GM23338 (cell line): ENCODE results near the gene FCHSD2. TPM values are rescaled to one million over a fixed set of nuclear protein-coding genes. Genes with fewer than 3 reads are reported as not detected.

ENCODE experiments used
- ATAC-seq: fragments of 200-7000 bp; cut with Tn5 transposase; 3 replicates; pipeline ENCODE4 v1.9.1; 2020
- DNase-seq: peaks from one replicate; pipeline ENCODE4 v3.0.0-alpha.2; 2015; ENCODE audit warnings: low spot score
- H2AFZ ChIP-seq: fragments of 200-600 bp; sonication (generic); 2 replicates; pipeline ENCODE4 v1.8.0; 2016; ENCODE audit warnings: antibody characterized with exemption, mild to moderate bottlenecking, moderate library complexity
- H3F3A ChIP-seq: fragments of 200-600 bp; sonication (generic); replicated peaks from 2 replicates; pipeline ENCODE4 v1.8.0; 2017; ENCODE audit warnings: antibody characterized with exemption, mixed run types, low read depth
- H3K27ac ChIP-seq: fragments of 200-600 bp; sonication (generic); 2 replicates; pipeline ENCODE4 v1.6.1; 2016; ENCODE audit warnings: low read depth
- H3K27me3 ChIP-seq: fragments of 200-600 bp; sonication (generic); 2 replicates; pipeline ENCODE4 v1.8.0; 2016; ENCODE audit warnings: mild to moderate bottlenecking, mixed run types, moderate library complexity; ENCODE audit not compliant: insufficient read depth
- H3K36me3 ChIP-seq: fragments of 200-600 bp; sonication (generic); 2 replicates; pipeline ENCODE4 v1.8.0; 2016; ENCODE audit warnings: mild to moderate bottlenecking; ENCODE audit not compliant: insufficient read depth
- H3K4me1 ChIP-seq: fragments of 200-600 bp; sonication (generic); 2 replicates; pipeline ENCODE4 v1.8.0; 2016; ENCODE audit warnings: mild to moderate bottlenecking, moderate library complexity; ENCODE audit not compliant: insufficient read depth
- H3K4me2 ChIP-seq: fragments of 200-600 bp; sonication (generic); 2 replicates; pipeline ENCODE4 v1.7.1; 2017; ENCODE audit warnings: mixed run types
- H3K4me3 ChIP-seq: fragments of 200-600 bp; sonication (generic); 2 replicates; pipeline ENCODE4 v1.6.1; 2016; ENCODE audit warnings: mixed run types
- H3K79me2 ChIP-seq: fragments of 200-600 bp; sonication (generic); replicated peaks from 2 replicates; pipeline ENCODE4 v1.8.0; 2017; ENCODE audit warnings: mild to moderate bottlenecking; ENCODE audit not compliant: insufficient read depth
- H3K9me2 ChIP-seq: fragments of 200-600 bp; sonication (generic); 2 replicates; pipeline ENCODE4 v1.8.0; 2017; ENCODE audit not compliant: insufficient read depth
- H4K20me1 ChIP-seq: fragments of 200-600 bp; sonication (generic); replicated peaks from 2 replicates; pipeline ENCODE4 v1.8.0; 2017; ENCODE audit warnings: mild to moderate bottlenecking; ENCODE audit not compliant: insufficient read depth
- H3K27ac Mint-ChIP-seq: 2 replicates; pipeline ENCODE4 v1.8.0; 2020; ENCODE audit warnings: inconsistent platforms, mild to moderate bottlenecking, moderate library complexity, mixed read lengths
- H3K27me3 Mint-ChIP-seq: 3 replicates; pipeline ENCODE4 v1.8.0; 2022; ENCODE audit warnings: low read depth, mild to moderate bottlenecking, moderate library complexity, mixed read lengths, inconsistent platforms; ENCODE audit not compliant: insufficient read depth, poor library complexity
- H3K36me3 Mint-ChIP-seq: 3 replicates; pipeline ENCODE4 v1.8.0; 2021; ENCODE audit warnings: low read depth, mild to moderate bottlenecking, inconsistent platforms, moderate library complexity, mixed read lengths
- H3K4me1 Mint-ChIP-seq: 3 replicates; pipeline ENCODE4 v1.8.0; 2020; ENCODE audit warnings: mild to moderate bottlenecking, inconsistent platforms, mixed read lengths
- H3K4me3 Mint-ChIP-seq: 3 replicates; pipeline ENCODE4 v1.8.0; 2021; ENCODE audit warnings: moderate library complexity, mild to moderate bottlenecking, inconsistent platforms, mixed read lengths
- H3K9me3 Mint-ChIP-seq: 3 replicates; pipeline ENCODE4 v1.8.0; 2020; ENCODE audit warnings: moderate library complexity, mild to moderate bottlenecking, inconsistent platforms, mixed read lengths
- CREB1 ChIP-seq: fragments of 250-450 bp; sonication (Bioruptor Pico); IDR thresholded peaks from 2 replicates; pipeline ENCODE4 v1.5.0; 2020; ENCODE audit warnings: low read depth, mild to moderate bottlenecking, moderate library complexity
- EZH2 ChIP-seq: fragments of 200-600 bp; sonication (generic); IDR thresholded peaks from one replicate; pipeline ENCODE4 v1.8.0; 2017; ENCODE audit warnings: antibody characterized with exemption, mild to moderate bottlenecking, low read depth; ENCODE audit not compliant: unreplicated experiment
- JUNB ChIP-seq: IDR thresholded peaks from one replicate; pipeline ENCODE4 v1.6.1; 2016; ENCODE audit warnings: antibody characterized with exemption; ENCODE audit not compliant: unreplicated experiment
- NANOG ChIP-seq: IDR thresholded peaks from 2 replicates; pipeline ENCODE4 v1.6.1; 2016; ENCODE audit warnings: antibody characterized with exemption, borderline replicate concordance
- POLR2AphosphoS5 ChIP-seq: IDR thresholded peaks from 2 replicates; pipeline ENCODE4 v1.6.1; 2016; ENCODE audit warnings: antibody characterized with exemption, low read depth
- REST ChIP-seq: IDR thresholded peaks from one replicate; pipeline ENCODE4 v1.6.1; 2018; ENCODE audit warnings: antibody characterized with exemption; ENCODE audit not compliant: unreplicated experiment
- ZNF114 ChIP-seq: fragments of 250-450 bp; sonication (Bioruptor Pico); IDR thresholded peaks from 2 replicates; pipeline ENCODE4 v1.5.0; 2020; ENCODE audit warnings: mild to moderate bottlenecking, moderate library complexity
- ZNF331 ChIP-seq: fragments of 250-450 bp; sonication (Bioruptor Pico); IDR thresholded peaks from 2 replicates; pipeline ENCODE4 v1.5.0; 2020; ENCODE audit warnings: low read depth, mild to moderate bottlenecking, moderate library complexity
- polyA plus RNA-seq: library from polyadenylated mRNA; unstranded; fragments of >200 nt; fragmentation: Nextera tagmentation; extraction: Ambion mirVana; gene quantifications from 2 replicates; pipeline ENCODE4 v1.2.1, GENCODE V29; 2016
- total RNA-seq: library from RNA; depleted of rRNA; stranded (reverse); fragments of >200 nt; shearing (Covaris generic); gene quantifications from 2 replicates; pipeline ENCODE4 v1.2.3, GENCODE V29; 2014
- TF ChIP-seq, protein P1 (sequence below): IDR thresholded peaks from 2 replicates; pipeline ENCODE4 v1.6.1; 2016; ENCODE audit warnings: antibody characterized with exemption

FCHSD2 gene
- total and polyA plus RNA-seq, 2 experiments from 2014 or later = 3.6 to 5.2 TPM

GRCh38 chr11:73029403-73029802 is 112.7 kb downstream of the FCHSD2 start:
- peaks cover 39% of the 10 kb centered on the region for H3K9me3 Mint-ChIP-seq
- ATAC-seq = peak; percentile 32; the same call in 1 of the 3 replicates
- peaks cover 8% of the 10 kb centered on the region for H3K4me1 Mint-ChIP-seq
- H3K27ac Mint-ChIP-seq = no peak overlapping the region; the same call in 1 of the 2 replicates
- H3K4me1 ChIP-seq = peaks cover 10% of the 10 kb centered on the region
- no peaks in the 10 kb centered on the region for H3K27me3 ChIP-seq
- no peaks in the 10 kb centered on the region for H3K79me2 ChIP-seq
- H3K27ac ChIP-seq = no peak overlapping the region
- H3K27me3 Mint-ChIP-seq = peaks cover 3% of the 10 kb centered on the region
- H3K4me3 Mint-ChIP-seq = no peak overlapping the region
- H3K36me3 ChIP-seq = no peaks in the 10 kb centered on the region; the same call in 1 of the 2 replicates
- H3K4me2 ChIP-seq = peak overlapping the region; percentile 34; the same call in 1 of the 2 replicates
- no peaks in the 10 kb centered on the region for H4K20me1 ChIP-seq
- TF ChIP-seq CREB1 (CRISPR knock-in tag) (no peak), POLR2AphosphoS5 (no peak), EZH2 (no peak), NANOG (no peak), ZNF114 (CRISPR knock-in tag) (no peak), ZNF331 (CRISPR knock-in tag) (no peak), JUNB (no peak), REST (no peak)
- TF ChIP-seq, protein P1, sequence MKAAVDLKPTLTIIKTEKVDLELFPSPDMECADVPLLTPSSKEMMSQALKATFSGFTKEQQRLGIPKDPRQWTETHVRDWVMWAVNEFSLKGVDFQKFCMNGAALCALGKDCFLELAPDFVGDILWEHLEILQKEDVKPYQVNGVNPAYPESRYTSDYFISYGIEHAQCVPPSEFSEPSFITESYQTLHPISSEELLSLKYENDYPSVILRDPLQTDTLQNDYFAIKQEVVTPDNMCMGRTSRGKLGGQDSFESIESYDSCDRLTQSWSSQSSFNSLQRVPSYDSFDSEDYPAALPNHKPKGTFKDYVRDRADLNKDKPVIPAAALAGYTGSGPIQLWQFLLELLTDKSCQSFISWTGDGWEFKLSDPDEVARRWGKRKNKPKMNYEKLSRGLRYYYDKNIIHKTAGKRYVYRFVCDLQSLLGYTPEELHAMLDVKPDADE = no peak
- H3K9me2 ChIP-seq = no peaks in the 10 kb centered on the region
- H3K36me3 Mint-ChIP-seq = peaks cover 34% of the 10 kb centered on the region
- no peaks in the 10 kb centered on the region for H3F3A ChIP-seq
- DNase-seq = peak; percentile 18
- H2AFZ ChIP-seq = 0 out of 2 replicates have a peak overlapping the region, but pooled peaks have one; percentile 56
- no peak overlapping the region for H3K4me3 ChIP-seq

GRCh38 chr11:73028611-73029010 is 113.5 kb downstream of the FCHSD2 start:
- Histone ChIP-seq H4K20me1 (no peaks in the 10 kb centered on the region), H3K4me2 (no peak overlapping the region), H3K79me2 (no peaks in the 10 kb centered on the region), H3K27ac (no peak overlapping the region), H3K9me2 (no peaks in the 10 kb centered on the region), H3K36me3 (no peaks in the 10 kb centered on the region; the same call in 1 of the 2 replicates), H3K4me3 (no peak overlapping the region), H2AFZ (no peak overlapping the region), H3F3A (no peaks in the 10 kb centered on the region), H3K4me1 (peaks cover 10% of the 10 kb centered on the region), H3K27me3 (no peaks in the 10 kb centered on the region)
- H3K36me3 Mint-ChIP-seq = peaks cover 40% of the 10 kb centered on the region
- H3K27ac Mint-ChIP-seq = no peak overlapping the region
- peaks cover 8% of the 10 kb centered on the region for H3K4me1 Mint-ChIP-seq
- H3K27me3 Mint-ChIP-seq = peaks cover 3% of the 10 kb centered on the region
- ATAC-seq (no peak), DNase-seq (no peak)
- H3K9me3 Mint-ChIP-seq = peaks cover 47% of the 10 kb centered on the region
- no peak overlapping the region for H3K4me3 Mint-ChIP-seq
- TF ChIP-seq EZH2 (no peak), REST (no peak)
